Activated T-helper 2 cell treated with anti-CD3 and anti-CD28 coated beads, Interferon-gamma antibody, Interleukin-2, Interleukin-4, amounts not matched to agents 10 μg/mL and 5 μg/mL and 100 μg/mL, durations not matched to agents 14 hours and 24 hours and 36 hours (primary cell): ENCODE measurements around the gene ELOA2. TPM values are rescaled to one million over a fixed set of nuclear protein-coding genes. Genes with fewer than 3 reads are reported as not detected.

Experiments used
- DNase-seq: peaks from one replicate; pipeline ENCODE4 v3.0.0; 2021; ENCODE audit warnings: low spot score
- H3K27ac Mint-ChIP-seq: one replicate; pipeline ENCODE4 v1.8.0; 2021; ENCODE audit warnings: mixed read lengths
- H3K27me3 Mint-ChIP-seq: one replicate; pipeline ENCODE4 v1.8.0; 2021; ENCODE audit warnings: low read depth, mixed read lengths
- H3K36me3 Mint-ChIP-seq: one replicate; pipeline ENCODE4 v1.8.0; 2021; ENCODE audit warnings: low read depth, mixed read lengths
- H3K4me1 Mint-ChIP-seq: one replicate; pipeline ENCODE4 v1.8.0; 2021; ENCODE audit warnings: low read depth, mixed read lengths
- H3K4me3 Mint-ChIP-seq: one replicate; pipeline ENCODE4 v1.8.0; 2021; ENCODE audit warnings: low read depth, mild to moderate bottlenecking, moderate library complexity, mixed read lengths
- H3K9me3 Mint-ChIP-seq: one replicate; pipeline ENCODE4 v1.8.0; 2021; ENCODE audit warnings: mixed read lengths
- intact Hi-C: fragments of 100-400 bp; cut with micrococcal nuclease; formaldehyde crosslinking; loops from one replicate; pipeline ENCODE4 v1.15.1; 2023
- total RNA-seq: library from RNA; stranded (reverse); gene quantifications from 2 replicates; pipeline ENCODE4 v1.2.3, GENCODE V29; 2022

Gene ELOA2
- not detected in 2 replicates for total RNA-seq

GRCh38 chr18:47035156-47035671 is at the start of gene ELOA2:
Gene ELOA2, minus strand, starts transcription at chr18:47035621. Its CDS starts 357 bp downstream, at chr18:47035264.
- H3K4me1 Mint-ChIP-seq: no peaks in the 10 kb centered on the region
- intact Hi-C loops: no loop called here
- no peak within 1 kb of the TSS for H3K4me3 Mint-ChIP-seq
- H3K27me3 Mint-ChIP-seq: peaks cover 6% of the 10 kb centered on the region
- no peak for DNase-seq
- H3K36me3 Mint-ChIP-seq: no peaks in the 10 kb centered on the region
- no peak within 1 kb of the TSS for H3K27ac Mint-ChIP-seq
- peaks cover 9% of the 10 kb centered on the region for H3K9me3 Mint-ChIP-seq

GRCh38 chr18:47081578-47081977 is 46.2 kb upstream of the ELOA2 start:
- no peaks in the 10 kb centered on the region for H3K36me3 Mint-ChIP-seq
- no peaks in the 10 kb centered on the region for H3K9me3 Mint-ChIP-seq
- H3K4me3 Mint-ChIP-seq: no peak overlapping the region
- no peaks in the 10 kb centered on the region for H3K27me3 Mint-ChIP-seq
- intact Hi-C loops: no loop called here
- no peak for DNase-seq
- H3K4me1 Mint-ChIP-seq: no peaks in the 10 kb centered on the region
- H3K27ac Mint-ChIP-seq: no peak overlapping the region

- no peaks in the 10 kb centered on the region for H3K9me3 Mint-ChIP-seq
- no peaks in the 10 kb centered on the region for H3K4me1 Mint-ChIP-seq
- no peak for DNase-seq
- no peaks in the 10 kb centered on the region for H3K27me3 Mint-ChIP-seq
- intact Hi-C loops: no loop called here
- no peak overlapping the region for H3K27ac Mint-ChIP-seq
- H3K36me3 Mint-ChIP-seq: no peaks in the 10 kb centered on the region
- no peak overlapping the region for H3K4me3 Mint-ChIP-seq
Measured at GRCh38 chr18:47080872-47081271, 45.5 kb upstream of the ELOA2 start.

GRCh38 chr18:47077111-47077510 is 41.7 kb upstream of the ELOA2 start:
- Mint-ChIP-seq H3K4me3 (no peak overlapping the region), H3K4me1 (no peaks in the 10 kb centered on the region), H3K9me3 (no peaks in the 10 kb centered on the region), H3K27me3 (peaks cover 5% of the 10 kb centered on the region), H3K27ac (no peak overlapping the region), H3K36me3 (no peaks in the 10 kb centered on the region)
- intact Hi-C loops: no loop called here
- DNase-seq: no peak

GRCh38 chr18:47075098-47075883 is 39.9 kb upstream of the ELOA2 start:
- Mint-ChIP-seq H3K27ac (no peak overlapping the region), H3K9me3 (no peaks in the 10 kb centered on the region), H3K4me3 (no peak overlapping the region), H3K36me3 (no peaks in the 10 kb centered on the region), H3K27me3 (peaks cover 5% of the 10 kb centered on the region), H3K4me1 (no peaks in the 10 kb centered on the region)
- no peak for DNase-seq
- intact Hi-C loops: no loop called here

- Mint-ChIP-seq H3K4me3 (no peak overlapping the region), H3K9me3 (no peaks in the 10 kb centered on the region), H3K27ac (no peak overlapping the region), H3K27me3 (peaks cover 5% of the 10 kb centered on the region), H3K36me3 (no peaks in the 10 kb centered on the region), H3K4me1 (no peaks in the 10 kb centered on the region)
- intact Hi-C loops: no loop called here
- DNase-seq: no peak
Measured at GRCh38 chr18:47067648-47068047, 32.2 kb upstream of the ELOA2 start.

- H3K4me3 Mint-ChIP-seq: no peak overlapping the region
- DNase-seq: no peak
- H3K36me3 Mint-ChIP-seq: no peaks in the 10 kb centered on the region
- no peaks in the 10 kb centered on the region for H3K4me1 Mint-ChIP-seq
- peaks cover 3% of the 10 kb centered on the region for H3K27me3 Mint-ChIP-seq
- intact Hi-C loops: no loop called here
- no peaks in the 10 kb centered on the region for H3K9me3 Mint-ChIP-seq
- no peak overlapping the region for H3K27ac Mint-ChIP-seq
Measured at GRCh38 chr18:47063096-47063495, 27.7 kb upstream of the ELOA2 start.

GRCh38 chr18:47062471-47062870 is 27.1 kb upstream of the ELOA2 start:
- Mint-ChIP-seq H3K9me3 (no peaks in the 10 kb centered on the region), H3K27me3 (peaks cover 2% of the 10 kb centered on the region), H3K4me1 (no peaks in the 10 kb centered on the region), H3K27ac (no peak overlapping the region), H3K36me3 (no peaks in the 10 kb centered on the region), H3K4me3 (no peak overlapping the region)
- DNase-seq: no peak
- intact Hi-C loops: no loop called here

GRCh38 chr18:47054369-47054768 is 18.9 kb upstream of the ELOA2 start:
- H3K4me3 Mint-ChIP-seq: no peak overlapping the region
- H3K4me1 Mint-ChIP-seq: no peaks in the 10 kb centered on the region
- no peak overlapping the region for H3K27ac Mint-ChIP-seq
- no peaks in the 10 kb centered on the region for H3K36me3 Mint-ChIP-seq
- H3K27me3 Mint-ChIP-seq: peaks cover 6% of the 10 kb centered on the region
- no peak for DNase-seq
- intact Hi-C loops: loop anchor here (5.0 kb wide), 2 partner anchors 153 to 638 kb away; no protein-coding TSS in a partner anchor
- no peaks in the 10 kb centered on the region for H3K9me3 Mint-ChIP-seq

- Mint-ChIP-seq H3K36me3 (no peaks in the 10 kb centered on the region), H3K4me1 (no peaks in the 10 kb centered on the region)
Measured at GRCh38 chr18:47050468-47050867, 15.0 kb upstream of the ELOA2 start.

GRCh38 chr18:47040982-47041381 is 5.6 kb upstream of the ELOA2 start:
- Mint-ChIP-seq H3K27me3 (peaks cover 15% of the 10 kb centered on the region), H3K4me1 (no peaks in the 10 kb centered on the region), H3K4me3 (no peak overlapping the region), H3K27ac (no peak overlapping the region), H3K36me3 (no peaks in the 10 kb centered on the region), H3K9me3 (no peaks in the 10 kb centered on the region)
- intact Hi-C loops: no loop called here
- no peak for DNase-seq

More at GRCh38 chr18:47050468-47050867, 15.0 kb upstream of the ELOA2 start:
- intact Hi-C loops: loop anchor here (1.0 to 5.0 kb wide), 3 partner anchors 157 to 699 kb away; no protein-coding TSS in a partner anchor
- Mint-ChIP-seq H3K27me3 (peaks cover 6% of the 10 kb centered on the region), H3K9me3 (no peaks in the 10 kb centered on the region), H3K4me3 (no peak overlapping the region), H3K27ac (no peak overlapping the region)
- DNase-seq: no peak

- H3K27me3 Mint-ChIP-seq: peaks cover 13% of the 10 kb centered on the region
- H3K27ac Mint-ChIP-seq: no peak overlapping the region
- H3K4me1 Mint-ChIP-seq: no peaks in the 10 kb centered on the region
- DNase-seq: no peak
- no peaks in the 10 kb centered on the region for H3K36me3 Mint-ChIP-seq
- H3K4me3 Mint-ChIP-seq: no peak overlapping the region
- H3K9me3 Mint-ChIP-seq: no peaks in the 10 kb centered on the region
- intact Hi-C loops: no loop called here
Measured at GRCh38 chr18:47036927-47037578, 1.6 kb upstream of the ELOA2 start.

GRCh38 chr18:47036298-47036874 is 965 bp upstream of the ELOA2 start:
- peaks cover 10% of the 10 kb centered on the region for H3K27me3 Mint-ChIP-seq
- H3K9me3 Mint-ChIP-seq: peaks cover 5% of the 10 kb centered on the region

More at GRCh38 chr18:47036298-47036874, 965 bp upstream of the ELOA2 start:
- Mint-ChIP-seq H3K27ac (no peak overlapping the region), H3K4me3 (no peak overlapping the region), H3K4me1 (no peaks in the 10 kb centered on the region), H3K36me3 (no peaks in the 10 kb centered on the region)
- no peak for DNase-seq
- intact Hi-C loops: no loop called here
